GM18499 (cell line): ENCODE data around the gene PCDHAC1.
"Not testable (repeated sequence)": the region's sequence is repeated elsewhere in the genome, so short reads cannot be mapped to it uniquely, and the experiment has no call there.

Experiments
- ATAC-seq: cut with Tn5 transposase; IDR thresholded peaks from one replicate; pipeline ENCODE4 v1.9.1; 2021; ENCODE audit warnings: moderate number of reproducible peaks; ENCODE audit not compliant: insufficient read depth, unreplicated experiment

PCDHAC1 gene, protein sequence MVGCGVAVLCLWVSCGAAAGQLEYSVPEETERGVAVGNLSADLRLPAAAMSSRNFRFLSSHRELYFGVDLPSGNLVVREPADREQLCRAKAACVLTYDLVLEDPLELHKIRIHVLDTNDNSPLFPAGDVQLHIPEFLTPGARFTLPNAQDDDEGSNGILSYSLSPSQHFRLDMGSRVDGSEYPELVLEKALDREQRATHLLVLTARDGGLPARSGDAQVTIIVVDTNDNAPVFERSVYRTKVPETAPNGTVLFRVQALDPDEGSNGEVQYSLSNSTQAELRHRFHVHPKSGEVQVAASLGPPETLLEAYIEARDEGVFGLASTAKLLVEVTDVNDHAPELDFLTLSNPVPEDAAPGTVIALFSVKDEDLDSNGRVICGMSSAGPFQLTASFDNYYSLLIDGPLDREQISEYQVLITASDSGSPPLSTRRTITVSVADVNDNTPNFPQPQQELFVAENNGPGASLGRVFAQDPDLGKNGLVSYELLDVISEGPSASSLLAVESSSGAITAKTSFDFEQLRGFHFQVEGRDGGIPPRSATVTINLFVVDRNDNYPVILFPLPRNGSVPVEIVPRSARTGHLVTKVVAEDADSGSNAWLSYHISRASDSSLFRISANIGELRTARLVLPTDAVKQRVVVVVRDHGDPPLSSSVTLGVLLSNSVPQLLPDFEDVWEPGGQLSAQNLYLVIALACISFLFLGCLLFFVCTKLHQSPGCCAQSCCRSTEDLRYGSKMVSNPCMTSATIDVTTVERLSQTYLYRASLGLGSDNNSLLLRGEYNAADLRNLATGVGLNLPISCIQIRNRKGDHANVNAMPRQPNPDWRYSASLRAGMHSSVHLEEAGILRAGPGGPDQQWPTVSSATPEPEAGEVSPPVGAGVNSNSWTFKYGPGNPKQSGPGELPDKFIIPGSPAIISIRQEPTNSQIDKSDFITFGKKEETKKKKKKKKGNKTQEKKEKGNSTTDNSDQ

DNA sequence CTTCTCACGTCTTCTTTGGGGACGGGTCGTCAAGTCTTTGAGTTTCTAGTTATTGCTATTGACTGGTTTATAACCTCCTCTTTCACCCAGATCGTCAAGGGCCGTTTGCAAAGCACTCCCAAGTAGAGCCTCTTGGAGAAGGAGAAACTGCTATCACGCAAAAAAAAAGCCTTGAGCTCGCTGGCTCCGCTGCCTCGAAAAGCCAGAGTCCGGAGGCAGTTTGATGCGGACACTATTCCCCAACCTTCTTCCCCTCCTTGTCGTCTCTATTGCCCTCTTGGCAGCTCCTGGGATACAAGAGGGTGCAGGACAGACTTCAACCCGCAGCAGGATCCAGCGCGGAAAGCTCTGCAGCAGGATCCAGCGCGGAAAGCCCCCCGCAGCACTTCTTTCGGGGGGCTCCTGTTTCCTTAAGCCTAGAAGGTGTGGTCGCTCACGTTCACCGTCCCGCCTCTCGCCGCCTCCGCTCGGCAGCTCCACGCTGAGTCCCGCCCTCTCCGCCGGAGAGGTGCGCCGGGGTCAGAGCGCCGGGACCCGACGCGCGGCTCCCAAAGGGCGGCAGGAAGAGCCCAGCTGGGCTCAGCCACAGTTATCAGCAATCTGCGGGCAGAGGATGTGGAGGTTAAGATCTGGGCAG lies at the start of gene PCDHAC1:
Gene PCDHAC1 (plus strand): TSS at position 494 of the 637 bp plus-strand sequence. CDS start 594 bp downstream, outside the sequence.
- no peak for ATAC-seq

DNA sequence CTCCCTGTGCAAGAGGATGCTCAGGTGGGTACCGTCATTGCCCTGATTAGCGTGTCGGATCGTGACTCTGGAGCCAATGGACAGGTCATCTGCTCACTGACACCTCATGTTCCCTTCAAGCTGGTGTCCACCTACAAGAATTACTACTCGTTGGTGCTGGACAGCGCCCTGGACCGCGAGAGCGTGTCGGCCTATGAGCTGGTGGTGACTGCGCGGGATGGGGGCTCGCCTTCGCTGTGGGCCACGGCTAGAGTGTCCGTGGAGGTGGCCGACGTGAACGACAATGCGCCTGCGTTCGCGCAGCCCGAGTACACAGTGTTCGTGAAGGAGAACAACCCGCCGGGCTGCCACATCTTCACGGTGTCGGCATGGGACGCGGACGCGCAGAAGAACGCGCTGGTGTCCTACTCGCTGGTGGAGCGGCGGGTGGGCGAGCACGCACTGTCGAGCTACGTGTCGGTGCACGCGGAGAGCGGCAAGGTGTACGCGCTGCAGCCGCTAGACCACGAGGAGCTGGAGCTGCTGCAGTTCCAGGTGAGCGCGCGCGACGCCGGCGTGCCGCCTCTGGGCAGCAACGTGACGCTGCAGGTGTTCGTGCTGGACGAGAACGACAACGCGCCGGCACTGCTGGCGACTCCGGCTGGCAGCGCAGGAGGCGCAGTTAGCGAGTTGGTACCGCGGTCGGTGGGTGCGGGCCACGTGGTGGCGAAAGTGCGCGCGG lies 49.4 kb upstream of the PCDHAC1 start:
- ATAC-seq: not testable (repeated sequence)

DNA sequence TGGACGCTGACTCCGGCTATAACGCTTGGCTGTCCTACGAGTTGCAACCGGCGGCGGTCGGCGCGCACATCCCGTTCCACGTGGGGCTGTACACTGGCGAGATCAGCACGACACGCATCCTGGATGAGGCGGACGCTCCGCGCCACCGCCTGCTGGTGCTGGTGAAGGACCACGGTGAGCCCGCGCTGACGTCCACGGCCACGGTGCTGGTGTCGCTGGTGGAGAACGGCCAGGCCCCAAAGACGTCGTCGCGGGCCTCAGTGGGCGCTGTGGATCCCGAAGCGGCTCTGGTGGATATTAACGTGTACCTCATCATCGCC lies 48.9 kb upstream of the PCDHAC1 start:
- no peak for ATAC-seq

- ATAC-seq: no peak
Observed at GRCh38 chr5:140881889-140882590, 44.1 kb upstream of the PCDHAC1 start, which contains the start of gene PCDHA13. Gene PCDHA13 (plus strand): TSS chr5:140882124. CDS start chr5:140882269, 145 bp downstream.

DNA sequence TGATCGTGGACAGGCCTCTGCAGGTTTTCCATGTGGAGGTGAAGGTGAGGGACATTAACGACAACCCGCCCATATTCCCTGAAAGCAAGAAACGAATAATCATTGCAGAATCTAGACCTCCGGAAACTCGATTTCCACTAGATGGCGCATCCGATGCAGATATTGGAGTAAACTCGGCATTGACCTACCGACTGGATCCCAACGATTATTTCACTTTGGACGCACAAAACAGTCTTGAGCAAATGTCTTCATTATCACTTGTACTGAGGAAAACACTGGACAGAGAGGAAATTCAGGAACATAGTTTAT lies 43.6 kb upstream of the PCDHAC1 start:
- no peak for ATAC-seq

GRCh38 chr5:140883373-140883772 lies 42.7 kb upstream of the PCDHAC1 start:
- no peak for ATAC-seq

DNA sequence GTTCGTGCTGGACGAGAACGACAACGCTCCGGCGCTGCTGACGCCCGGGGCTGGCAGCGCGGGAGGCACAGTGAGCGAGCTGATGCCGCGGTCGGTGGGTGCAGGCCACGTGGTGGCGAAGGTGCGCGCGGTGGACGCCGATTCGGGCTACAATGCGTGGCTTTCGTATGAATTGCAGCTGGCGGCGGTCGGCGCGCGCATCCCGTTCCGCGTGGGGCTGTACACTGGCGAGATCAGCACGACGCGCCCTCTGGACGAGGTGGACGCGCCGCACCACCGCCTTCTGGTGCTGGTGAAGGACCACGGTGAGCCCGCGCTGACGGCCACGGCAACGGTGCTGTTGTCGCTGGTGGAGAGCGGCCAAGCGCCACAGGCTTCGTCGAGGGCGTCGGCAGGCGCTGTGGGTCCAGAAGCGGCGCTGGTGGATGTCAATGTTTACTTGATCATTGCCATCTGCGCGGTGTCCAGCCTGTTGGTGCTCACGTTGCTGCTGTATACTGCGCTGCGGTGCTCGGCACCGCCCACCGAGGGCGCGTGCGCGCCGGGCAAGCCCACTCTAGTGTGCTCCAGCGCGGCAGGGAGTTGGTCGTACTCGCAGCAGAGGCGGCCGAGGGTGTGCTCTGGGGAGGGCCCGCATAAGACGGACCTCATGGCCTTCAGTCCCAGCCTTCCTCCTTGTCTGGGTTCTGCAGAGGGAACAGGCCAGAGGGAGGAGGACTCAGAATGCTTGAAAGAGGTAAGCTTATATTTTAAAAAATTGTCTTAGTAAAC lies 42.0 kb upstream of the PCDHAC1 start:
- no peak for ATAC-seq

- ATAC-seq: no peak
Observed at GRCh38 chr5:140916325-140916724, 9.8 kb upstream of the PCDHAC1 start.

GRCh38 chr5:140923601-140924000 lies 2.5 kb upstream of the PCDHAC1 start:
- no peak for ATAC-seq

DNA sequence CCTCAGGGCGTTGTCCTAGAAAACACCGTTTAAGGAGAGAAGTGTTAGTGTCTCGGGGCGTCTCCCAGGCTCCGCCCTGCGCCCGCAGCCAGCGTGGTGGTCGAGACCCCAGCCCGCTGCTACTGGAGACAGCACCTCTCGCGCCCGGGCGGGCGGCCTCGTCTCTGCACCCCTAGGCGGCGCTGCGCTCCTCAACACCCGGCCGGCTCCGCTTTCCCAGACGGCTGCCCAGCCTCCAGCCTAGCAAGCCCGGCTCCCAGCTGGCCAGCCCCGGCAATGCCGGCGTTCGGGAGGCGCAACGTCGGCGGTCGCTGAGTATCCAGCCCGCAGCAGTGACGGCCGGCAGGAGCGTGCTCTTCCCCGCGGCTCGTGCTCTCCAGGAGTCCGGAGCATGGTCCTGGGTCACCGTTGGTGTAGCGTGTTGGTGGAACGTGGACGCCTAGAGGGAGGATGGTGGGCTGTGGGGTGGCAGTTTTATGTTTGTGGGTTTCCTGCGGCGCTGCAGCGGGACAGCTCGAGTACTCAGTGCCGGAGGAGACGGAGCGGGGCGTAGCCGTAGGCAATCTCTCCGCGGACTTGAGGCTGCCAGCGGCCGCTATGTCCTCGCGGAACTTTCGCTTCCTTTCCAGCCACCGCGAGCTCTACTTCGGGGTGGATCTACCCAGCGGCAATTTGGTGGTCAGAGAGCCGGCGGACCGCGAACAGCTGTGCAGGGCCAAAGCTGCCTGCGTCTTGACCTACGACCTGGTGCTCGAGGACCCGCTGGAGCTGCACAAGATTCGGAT lies 536 bp downstream of the PCDHAC1 start:
- no peak for ATAC-seq

DNA sequence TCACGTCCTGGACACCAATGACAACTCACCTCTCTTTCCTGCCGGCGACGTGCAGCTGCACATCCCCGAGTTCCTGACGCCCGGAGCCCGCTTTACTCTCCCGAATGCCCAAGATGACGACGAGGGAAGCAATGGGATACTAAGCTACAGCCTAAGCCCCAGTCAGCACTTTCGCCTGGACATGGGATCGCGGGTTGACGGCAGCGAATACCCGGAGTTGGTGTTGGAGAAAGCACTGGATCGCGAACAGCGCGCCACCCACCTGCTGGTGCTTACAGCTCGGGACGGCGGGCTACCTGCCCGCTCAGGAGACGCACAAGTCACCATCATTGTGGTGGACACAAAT lies 1.1 kb downstream of the PCDHAC1 start:
- no peak for ATAC-seq

DNA sequence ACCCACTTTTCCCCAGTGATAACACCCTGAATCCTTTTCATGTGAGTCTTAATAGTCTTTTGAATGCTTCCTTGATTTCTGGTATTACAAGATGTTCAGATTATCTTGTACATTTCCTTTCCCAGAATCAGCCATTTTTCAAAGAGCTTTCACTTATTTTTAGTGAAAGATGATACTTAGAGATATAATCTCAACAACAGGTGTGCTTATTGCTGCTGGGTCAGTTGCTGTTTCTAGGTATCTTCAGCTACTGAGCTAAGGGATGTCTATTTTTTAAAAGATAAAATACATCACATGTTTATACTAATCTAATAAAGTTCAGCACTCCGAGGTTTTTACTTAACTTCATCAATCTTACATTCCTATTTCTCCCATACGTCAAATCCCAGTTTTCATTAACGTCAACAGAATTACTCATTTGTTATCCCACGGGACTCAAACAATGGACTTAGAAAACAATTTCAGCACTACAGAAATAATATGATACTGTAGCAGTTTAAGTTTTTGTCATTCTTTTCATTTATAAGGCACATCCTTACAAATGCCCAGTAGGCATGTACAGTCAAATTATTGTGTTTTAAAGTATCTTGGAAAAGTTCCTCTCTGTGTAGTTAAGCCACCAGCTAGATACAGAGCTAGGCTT lies 9.0 kb downstream of the PCDHAC1 start:
- ATAC-seq: no peak

- ATAC-seq: no peak
Observed at GRCh38 chr5:140946578-140946977, 20.5 kb downstream of the PCDHAC1 start.

GRCh38 chr5:140951636-140952035 lies 25.5 kb downstream of the PCDHAC1 start:
- no peak for ATAC-seq

DNA sequence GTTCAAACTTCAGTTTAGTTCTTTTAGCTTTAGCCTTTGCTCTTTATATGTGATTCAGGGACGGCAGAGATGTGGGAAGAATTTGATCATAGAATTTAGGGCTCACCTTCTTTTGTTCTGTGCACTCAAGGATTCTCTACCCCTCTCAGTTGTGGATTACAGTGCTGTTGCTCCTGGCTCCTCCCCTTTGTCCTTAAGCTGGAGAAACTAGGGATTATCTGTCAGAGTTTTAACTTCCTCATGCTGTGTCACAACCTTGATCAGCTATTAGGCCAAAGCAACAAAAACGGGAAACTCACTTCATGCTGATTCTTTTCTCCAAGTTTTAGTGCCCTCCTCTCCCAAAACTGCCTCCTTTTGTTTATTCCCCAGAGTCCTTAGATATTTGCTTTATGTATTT lies 27.1 kb downstream of the PCDHAC1 start:
- no peak for ATAC-seq

DNA sequence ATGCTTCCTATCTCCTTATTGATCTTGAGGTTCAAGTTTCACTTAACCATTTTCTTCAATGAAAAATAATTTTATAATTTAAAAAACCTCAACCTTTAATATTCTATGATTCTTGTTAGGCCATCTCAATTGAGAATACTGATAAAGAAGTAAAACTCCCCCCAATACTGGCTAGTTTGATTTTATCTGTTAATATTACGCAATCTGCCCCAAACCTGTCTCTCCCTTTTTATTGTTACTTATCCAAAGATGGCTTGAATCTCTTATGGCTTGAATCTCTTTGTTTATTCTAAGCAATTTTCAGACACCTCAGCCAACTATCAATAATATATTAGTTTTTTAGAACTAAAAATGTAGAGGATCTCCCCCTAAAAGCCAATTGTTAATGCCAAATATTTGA lies 36.1 kb downstream of the PCDHAC1 start:
- ATAC-seq: no peak

DNA sequence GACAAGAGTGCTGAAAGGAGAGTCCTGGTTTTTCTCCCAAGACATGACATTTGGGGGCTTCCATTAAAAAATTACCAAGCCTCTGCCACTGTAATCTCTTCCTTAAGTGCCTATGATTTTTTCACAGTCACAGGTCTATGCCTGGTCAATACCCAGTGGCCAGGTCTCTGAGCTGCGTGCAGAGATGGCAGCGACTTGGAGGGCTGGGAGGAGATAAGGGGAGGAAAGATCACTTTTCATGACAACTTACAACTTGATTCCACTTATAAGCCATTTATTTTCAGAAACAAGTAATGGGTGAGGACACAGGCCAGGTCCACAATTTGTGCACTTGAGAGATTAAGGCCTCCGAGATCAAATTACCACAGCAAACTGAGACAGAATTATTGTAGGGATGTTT lies 38.3 kb downstream of the PCDHAC1 start:
- ATAC-seq: no peak

- ATAC-seq: no peak
Observed at GRCh38 chr5:140965905-140966292, 39.8 kb downstream of the PCDHAC1 start.
